MCF 10A (cell line): ENCODE data around the gene KLF7. TPM values are rescaled to one million over a fixed set of nuclear protein-coding genes. Genes with fewer than 3 reads are reported as not detected.

Experiments used
- BruUV-seq: library from RNA; stranded (reverse); fragments of 400-500 nt; replicated peaks from 2 replicates; lab custom pipeline; 2021; lab: Mats Ljungman, UMichigan
- CTCF ChIA-PET: fragments of 300-600 bp; sonication (Branson Sonifier 250); formaldehyde crosslinking; extraction: SDS; loops from one replicate; lab custom pipeline; 2021; ENCODE audit warnings: antibody characterized with exemption, inconsistent platforms; lab: Yijun Ruan, JAX
- POLR2A ChIA-PET: fragments of 300-600, 350-650 bp; sonication (Branson Sonifier 250); formaldehyde crosslinking; extraction: SDS; loops from one replicate; lab custom pipeline; 2020; ENCODE audit warnings: antibody characterized with exemption, inconsistent platforms; lab: Yijun Ruan, JAX
- DNase-seq: peaks from one replicate; pipeline ENCODE4 v3.0.0-alpha.2; 2018; ENCODE audit not compliant: unreplicated experiment
- H3K27ac Mint-ChIP-seq: one replicate; pipeline ENCODE4 v1.8.0; 2022; ENCODE audit warnings: mild to moderate bottlenecking, low read depth, mixed read lengths; ENCODE audit not compliant: unreplicated experiment
- H3K27me3 Mint-ChIP-seq: one replicate; pipeline ENCODE4 v1.8.0; 2022; ENCODE audit warnings: mixed read lengths; ENCODE audit not compliant: insufficient read depth, unreplicated experiment
- H3K36me3 Mint-ChIP-seq: one replicate; pipeline ENCODE4 v1.8.0; 2022; ENCODE audit warnings: mild to moderate bottlenecking, moderate library complexity, mixed read lengths; ENCODE audit not compliant: insufficient read depth, unreplicated experiment
- H3K4me1 Mint-ChIP-seq: one replicate; pipeline ENCODE4 v1.8.0; 2022; ENCODE audit warnings: mixed read lengths; ENCODE audit not compliant: insufficient read depth, unreplicated experiment
- H3K4me3 Mint-ChIP-seq: one replicate; pipeline ENCODE4 v1.8.0; 2022; ENCODE audit warnings: mild to moderate bottlenecking, moderate library complexity, mixed read lengths; ENCODE audit not compliant: unreplicated experiment
- H3K9me3 Mint-ChIP-seq: one replicate; pipeline ENCODE4 v1.8.0; 2022; ENCODE audit warnings: mixed read lengths; ENCODE audit not compliant: unreplicated experiment
- intact Hi-C: fragments of 100-400 bp; cut with micrococcal nuclease; formaldehyde crosslinking; loops from 2 replicates; pipeline ENCODE4 v1.14.1; 2022
- total RNA-seq: library from RNA; stranded (reverse); gene quantifications from 2 replicates; pipeline ENCODE4 v1.2.3, GENCODE V29; 2022
- TF ChIP-seq, protein P1 (sequence below): fragments of 200-600 bp; IDR thresholded peaks from one replicate; pipeline ENCODE4 v1.8.0; 2022; ENCODE audit warnings: antibody characterized with exemption, mild to moderate bottlenecking; ENCODE audit not compliant: unreplicated experiment

The KLF7 gene
- total RNA-seq, 1 experiment from 2014 or later = 40.1 TPM

DNA sequence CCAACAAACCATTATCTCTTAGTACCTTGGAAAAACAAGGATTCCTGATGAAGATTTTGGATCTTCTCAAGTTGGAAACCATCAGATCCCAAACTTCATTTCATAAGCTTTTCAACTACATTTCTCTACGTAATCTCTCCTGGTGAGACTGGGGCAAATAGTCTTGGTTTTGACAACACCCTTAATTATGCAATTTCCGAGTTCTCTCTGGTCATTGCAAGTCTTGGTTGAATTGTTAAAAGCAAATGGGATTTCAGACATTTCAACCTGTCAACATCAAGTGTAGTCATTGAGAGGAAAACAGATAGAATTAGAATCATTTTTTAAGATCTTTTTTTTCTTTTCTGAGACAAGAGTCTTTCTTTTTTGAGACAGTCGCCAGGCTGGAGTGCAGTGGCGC, 26.2 kb downstream of the KLF7 start:
- no peak overlapping the region for H3K4me3 Mint-ChIP-seq
- H3K27ac Mint-ChIP-seq = no peak overlapping the region
- no peaks in the 10 kb centered on the region for H3K9me3 Mint-ChIP-seq
- CTCF ChIA-PET = no interaction called here
- peaks cover 39% of the 10 kb centered on the region for H3K4me1 Mint-ChIP-seq
- DNase-seq = no peak
- H3K27me3 Mint-ChIP-seq = no peaks in the 10 kb centered on the region
- no TSS peak for BruUV-seq
- intact Hi-C loops = no loop called here
- POLR2A ChIA-PET = interaction anchor here (1.1 kb wide), 1 partner anchor 27 kb away, joined by 5 read pairs; the partner anchor contains the start of gene KLF7
- TF ChIP-seq, protein P1, sequence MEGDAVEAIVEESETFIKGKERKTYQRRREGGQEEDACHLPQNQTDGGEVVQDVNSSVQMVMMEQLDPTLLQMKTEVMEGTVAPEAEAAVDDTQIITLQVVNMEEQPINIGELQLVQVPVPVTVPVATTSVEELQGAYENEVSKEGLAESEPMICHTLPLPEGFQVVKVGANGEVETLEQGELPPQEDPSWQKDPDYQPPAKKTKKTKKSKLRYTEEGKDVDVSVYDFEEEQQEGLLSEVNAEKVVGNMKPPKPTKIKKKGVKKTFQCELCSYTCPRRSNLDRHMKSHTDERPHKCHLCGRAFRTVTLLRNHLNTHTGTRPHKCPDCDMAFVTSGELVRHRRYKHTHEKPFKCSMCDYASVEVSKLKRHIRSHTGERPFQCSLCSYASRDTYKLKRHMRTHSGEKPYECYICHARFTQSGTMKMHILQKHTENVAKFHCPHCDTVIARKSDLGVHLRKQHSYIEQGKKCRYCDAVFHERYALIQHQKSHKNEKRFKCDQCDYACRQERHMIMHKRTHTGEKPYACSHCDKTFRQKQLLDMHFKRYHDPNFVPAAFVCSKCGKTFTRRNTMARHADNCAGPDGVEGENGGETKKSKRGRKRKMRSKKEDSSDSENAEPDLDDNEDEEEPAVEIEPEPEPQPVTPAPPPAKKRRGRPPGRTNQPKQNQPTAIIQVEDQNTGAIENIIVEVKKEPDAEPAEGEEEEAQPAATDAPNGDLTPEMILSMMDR = no peak
- peaks cover 37% of the 10 kb centered on the region for H3K36me3 Mint-ChIP-seq

DNA sequence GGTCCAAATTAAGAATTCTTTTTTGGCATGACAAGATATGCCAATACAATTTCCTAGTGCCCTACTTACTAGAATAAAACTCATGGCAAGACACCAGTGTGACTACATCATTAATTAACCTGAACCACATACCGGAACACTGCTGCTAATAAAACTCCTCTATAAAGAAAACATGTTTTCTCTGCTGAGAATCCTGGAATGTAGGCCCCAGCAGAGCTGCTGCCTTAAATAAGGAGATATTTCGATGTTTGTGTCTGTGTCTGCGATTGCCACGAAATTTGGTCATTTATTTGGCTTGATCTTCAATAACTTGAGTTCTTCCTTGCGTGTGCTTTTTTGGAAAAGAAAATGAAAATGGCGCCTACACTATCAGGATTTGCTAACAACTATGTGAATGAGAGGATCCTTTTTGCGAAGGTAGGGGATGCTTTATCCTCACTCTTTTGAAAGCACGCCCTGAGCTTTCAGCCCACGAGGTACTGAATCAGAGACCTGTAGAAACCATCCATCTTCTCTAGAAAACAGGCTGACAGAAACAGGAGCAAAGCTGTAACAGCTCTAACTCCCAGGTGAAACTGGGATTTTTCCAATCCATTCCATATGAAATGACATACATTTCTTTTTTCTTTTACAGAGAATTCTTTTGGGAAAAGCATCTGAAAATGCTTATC, 27.0 kb downstream of the KLF7 start:
- Mint-ChIP-seq H3K27ac (no peak overlapping the region), H3K36me3 (peaks cover 32% of the 10 kb centered on the region), H3K4me1 (peaks cover 39% of the 10 kb centered on the region), H3K27me3 (no peaks in the 10 kb centered on the region), H3K9me3 (no peaks in the 10 kb centered on the region), H3K4me3 (no peak overlapping the region)
- TF ChIP-seq, protein P1 = no peak
- ChIA-PET CTCF (interaction anchor here (0.6 kb wide), 1 partner anchor 9 kb away, joined by 3 read pairs; no protein-coding TSS in a partner anchor), POLR2A (interaction anchor here (1.1 to 1.7 kb wide), 2 partner anchors 26 to 27 kb away, joined by 3 to 5 read pairs; partner anchors contain the start of gene KLF7)
- intact Hi-C loops = no loop called here
- no peak for DNase-seq
- BruUV-seq = no TSS peak

DNA sequence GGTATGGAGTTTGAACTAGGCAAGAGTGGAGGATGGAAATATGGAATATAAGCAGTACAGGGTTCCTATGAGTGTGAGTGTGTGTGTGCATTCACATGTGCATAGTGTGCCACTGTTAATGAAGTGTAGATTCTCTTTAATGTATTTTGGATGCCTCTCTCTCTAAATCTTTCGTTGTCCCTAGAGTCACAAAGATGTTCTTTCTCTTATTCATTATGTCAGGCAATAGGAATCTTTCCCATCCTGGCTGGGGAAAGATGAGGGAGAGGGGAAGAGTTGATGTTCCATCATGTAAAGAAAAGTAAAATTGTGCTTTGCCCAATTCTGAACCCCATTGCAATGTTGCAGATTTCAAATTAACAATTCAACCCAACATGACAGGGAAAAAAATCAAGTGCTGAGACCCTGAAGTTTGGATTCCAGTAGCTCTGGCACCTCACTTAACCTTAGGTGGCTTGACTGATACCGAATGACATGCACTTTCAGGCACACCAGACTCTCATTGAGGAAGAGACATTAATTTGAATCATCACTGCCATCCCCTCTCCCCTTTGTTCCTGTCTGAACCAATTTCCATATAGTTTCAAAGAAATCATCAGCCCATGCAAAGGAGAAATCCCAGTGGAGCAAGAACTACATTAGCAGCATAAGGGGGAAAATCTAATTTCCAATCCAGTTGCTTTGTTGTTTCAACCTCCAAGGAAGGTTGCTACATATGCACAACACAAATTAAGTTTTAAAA, 28.0 kb downstream of the KLF7 start:
- BruUV-seq = no TSS peak
- Mint-ChIP-seq H3K4me1 (peaks cover 40% of the 10 kb centered on the region), H3K4me3 (no peak overlapping the region), H3K36me3 (peaks cover 25% of the 10 kb centered on the region), H3K27ac (no peak overlapping the region), H3K27me3 (no peaks in the 10 kb centered on the region), H3K9me3 (no peaks in the 10 kb centered on the region)
- intact Hi-C loops = no loop called here
- CTCF ChIA-PET = no interaction called here
- TF ChIP-seq, protein P1 = no peak
- POLR2A ChIA-PET = interaction anchor here (0.7 to 1.8 kb wide), 3 partner anchors 10 to 27 kb away, joined by 3 to 4 read pairs (median 3); no protein-coding TSS in a partner anchor
- no peak for DNase-seq

DNA sequence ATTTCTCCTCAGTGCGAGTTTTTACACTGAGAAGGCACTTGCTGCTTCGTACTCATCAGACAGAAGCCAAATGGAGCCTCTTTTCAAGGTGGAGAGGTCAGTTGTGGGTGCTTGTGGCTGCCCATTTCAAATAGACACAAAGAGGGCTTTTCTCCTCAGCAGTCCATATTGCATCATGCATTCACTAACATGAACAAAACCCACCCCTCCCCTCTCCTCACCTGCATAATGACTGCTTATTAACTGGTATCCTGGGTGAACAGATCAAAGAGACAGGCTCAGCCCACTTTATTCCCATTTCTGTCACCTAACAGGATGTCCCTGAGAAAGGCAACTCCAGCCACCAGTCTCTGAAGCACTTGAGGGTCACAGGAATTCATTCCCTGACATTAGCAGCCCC, 28.9 kb downstream of the KLF7 start:
- Mint-ChIP-seq H3K9me3 (no peaks in the 10 kb centered on the region), H3K4me3 (no peak overlapping the region), H3K27ac (no peak overlapping the region), H3K36me3 (peaks cover 25% of the 10 kb centered on the region), H3K27me3 (no peaks in the 10 kb centered on the region), H3K4me1 (peaks cover 39% of the 10 kb centered on the region)
- intact Hi-C loops = no loop called here
- DNase-seq = no peak
- no TSS peak for BruUV-seq
- ChIA-PET CTCF (no interaction called here), POLR2A (interaction anchor here (1.8 to 7.0 kb wide), 2 partner anchors 11 to 28 kb away, joined by 4 to 61 read pairs; partner anchors contain the start of gene KLF7)
- TF ChIP-seq, protein P1 = no peak
